HepG2 (cell line): Measurements from ENCODE around the gene UBL5. TPM values are rescaled to one million over a fixed set of nuclear protein-coding genes. Genes with fewer than 3 reads are reported as not detected.

ENCODE experiments used
- FIP1L1 ChIP-seq: fragments of 200-400 bp; formaldehyde crosslinking; IDR thresholded peaks from 2 replicates; pipeline ENCODE4 v1.6.1; 2018; ENCODE audit warnings: low read depth, mild to moderate bottlenecking, low read length, moderate library complexity, borderline replicate concordance; ENCODE audit not compliant: insufficient read depth
- HDAC1 ChIP-seq: sonication (generic); formaldehyde crosslinking; IDR thresholded peaks from 2 replicates; pipeline ENCODE4 v1.5.1; 2020; ENCODE audit warnings: mild to moderate bottlenecking, missing genetic modification reagents
- IKZF4 ChIP-seq: sonication (generic); formaldehyde crosslinking; IDR thresholded peaks from 2 replicates; pipeline ENCODE4 v1.5.1; 2020; ENCODE audit warnings: borderline replicate concordance, mild to moderate bottlenecking, low read depth, missing genetic modification reagents; ENCODE audit errors: not compliant biosample characterization
- KDM5A ChIP-seq: fragments of 200-600 bp; sonication (generic); IDR thresholded peaks from 2 replicates; pipeline ENCODE4 v1.7.0; 2018; ENCODE audit warnings: antibody characterized with exemption, mild to moderate bottlenecking, low read length, borderline replicate concordance
- MXI1 ChIP-seq: IDR thresholded peaks from 3 replicates; pipeline ENCODE4 v1.6.1; 2012; ENCODE audit warnings: low read depth, low read length, inconsistent platforms, borderline replicate concordance
- ZBTB38 ChIP-seq: sonication (generic); formaldehyde crosslinking; IDR thresholded peaks from 2 replicates; pipeline ENCODE4 v1.5.1; 2020; ENCODE audit warnings: mild to moderate bottlenecking, missing genetic modification reagents
- ZFYVE20 ChIP-seq: sonication (generic); formaldehyde crosslinking; IDR thresholded peaks from 2 replicates; pipeline ENCODE4 v1.8.0; 2023; ENCODE audit warnings: low read depth, mild to moderate bottlenecking, moderate library complexity, missing genetic modification reagents, borderline replicate concordance
- ZNF589 ChIP-seq: sonication (generic); formaldehyde crosslinking; conservative IDR thresholded peaks from 2 replicates; pipeline ENCODE4 v1.8.0; 2022; ENCODE audit warnings: mild to moderate bottlenecking, moderate library complexity, missing genetic modification reagents
- ZNF879 ChIP-seq: sonication (generic); formaldehyde crosslinking; IDR thresholded peaks from 2 replicates; pipeline ENCODE4 v1.8.1; 2023; ENCODE audit warnings: missing genetic modification reagents
- polyA plus RNA-seq, 8 experiments: library from polyadenylated mRNA; depleted of rRNA in 3 of 8; stranded (reverse) in 7 of 8; unstranded in 1 of 8; fragments of >200 nt; fragmentation: Illumina TruSeq in 4 of 8; extraction: Trizol in 4 of 8; gene quantifications; 2 replicates each; pipeline versions ENCODE4 v1.2.1 to v1.2.3, GENCODE V29; 2011 to 2016; ENCODE audit warnings: low read depth in 4 of 8, missing spikeins in 1 of 8, mixed read lengths in 1 of 8; ENCODE audit not compliant: insufficient read depth in 1 of 8
- total RNA-seq, 5 experiments: library from RNA; depleted of rRNA; stranded (reverse); fragments of >200 nt; fragmentation: Illumina TruSeq; extraction: Trizol; gene quantifications; 2 replicates each; pipeline ENCODE4 v1.2.3, GENCODE V29; 2016; ENCODE audit warnings: low read depth in 1 of 5
- TF ChIP-seq, protein P1 (sequence below), 2 experiments: sonication (generic) in 1 of 2; formaldehyde crosslinking in 1 of 2; IDR thresholded peaks; 2 replicates each; pipeline versions ENCODE4 v1.4.0 to v1.6.1; 2016 to 2020; ENCODE audit warnings: borderline replicate concordance in 1 of 2, low read depth in 1 of 2, mild to moderate bottlenecking in 1 of 2, missing genetic modification reagents in 1 of 2
- TF ChIP-seq, protein P2 (sequence below): sonication (generic); formaldehyde crosslinking; IDR thresholded peaks from 2 replicates; pipeline ENCODE4 v1.9.0; 2022; ENCODE audit warnings: missing genetic modification reagents, mild to moderate bottlenecking, borderline replicate concordance
- TF ChIP-seq, protein P3 (sequence below): sonication (generic); formaldehyde crosslinking; IDR thresholded peaks from one replicate; pipeline ENCODE4 v1.5.1; 2020; ENCODE audit warnings: mild to moderate bottlenecking, missing genetic modification reagents; ENCODE audit errors: not compliant biosample characterization

The UBL5 gene
- total and polyA plus RNA-seq, 2 of the 13 experiments (the other 11 are each of a cell fraction or from before 2014, with no cell fraction given), result 373 to 487 TPM

DNA sequence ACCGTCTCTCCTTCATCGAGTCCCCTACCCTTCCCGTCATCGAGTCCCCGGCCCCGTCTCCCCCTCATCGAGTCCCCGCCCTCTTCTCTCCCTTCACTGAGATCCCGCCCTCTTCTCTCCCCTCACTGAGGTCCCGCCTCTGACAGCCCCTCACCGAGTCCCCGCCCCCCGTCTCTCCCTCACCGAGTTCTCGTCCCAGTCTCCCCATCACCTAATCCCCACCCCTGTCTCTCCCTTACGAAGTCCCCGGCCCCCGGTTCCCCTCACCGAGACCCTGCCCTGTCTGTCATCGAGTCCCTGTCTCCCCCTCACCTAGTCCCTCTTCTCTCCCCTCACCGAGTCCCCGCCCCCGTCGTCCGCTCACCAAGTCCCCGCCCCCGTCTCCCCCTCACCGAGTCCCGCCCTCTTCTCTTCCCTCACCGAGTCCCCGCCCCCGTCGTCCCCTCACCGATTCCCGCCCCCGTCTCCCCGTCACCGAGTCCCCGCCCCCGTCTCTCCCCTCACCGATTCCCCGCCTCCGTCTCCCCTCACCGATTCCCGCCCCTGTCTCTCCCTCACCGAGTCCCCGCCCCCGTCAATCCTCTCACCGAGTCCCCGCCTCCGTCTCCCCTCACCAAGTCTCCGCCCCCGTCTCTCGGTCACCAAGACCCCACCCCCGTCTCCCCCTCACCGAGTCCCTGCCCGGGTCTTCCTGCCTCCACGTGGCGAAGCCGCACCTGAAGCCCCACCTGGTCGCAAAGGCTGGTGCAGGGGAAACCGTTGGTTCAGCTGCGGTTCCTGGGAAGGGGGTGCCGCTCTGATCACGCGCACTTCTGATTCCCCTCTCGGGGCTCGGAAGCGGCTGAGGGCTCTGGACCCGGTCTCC, 35.3 kb upstream of the UBL5 start (continued):
- TF ChIP-seq, protein P1, sequence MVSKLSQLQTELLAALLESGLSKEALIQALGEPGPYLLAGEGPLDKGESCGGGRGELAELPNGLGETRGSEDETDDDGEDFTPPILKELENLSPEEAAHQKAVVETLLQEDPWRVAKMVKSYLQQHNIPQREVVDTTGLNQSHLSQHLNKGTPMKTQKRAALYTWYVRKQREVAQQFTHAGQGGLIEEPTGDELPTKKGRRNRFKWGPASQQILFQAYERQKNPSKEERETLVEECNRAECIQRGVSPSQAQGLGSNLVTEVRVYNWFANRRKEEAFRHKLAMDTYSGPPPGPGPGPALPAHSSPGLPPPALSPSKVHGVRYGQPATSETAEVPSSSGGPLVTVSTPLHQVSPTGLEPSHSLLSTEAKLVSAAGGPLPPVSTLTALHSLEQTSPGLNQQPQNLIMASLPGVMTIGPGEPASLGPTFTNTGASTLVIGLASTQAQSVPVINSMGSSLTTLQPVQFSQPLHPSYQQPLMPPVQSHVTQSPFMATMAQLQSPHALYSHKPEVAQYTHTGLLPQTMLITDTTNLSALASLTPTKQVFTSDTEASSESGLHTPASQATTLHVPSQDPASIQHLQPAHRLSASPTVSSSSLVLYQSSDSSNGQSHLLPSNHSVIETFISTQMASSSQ (IDR thresholded peaks at IDR 0.05; ENCODE audit: low read depth), result no peak
- TF ChIP-seq, protein P1 (CRISPR knock-in tag; IDR thresholded peaks at IDR 0.05; ENCODE audit: borderline replicate concordance), result no peak
- TF ChIP-seq ZFYVE20 (CRISPR knock-in tag) (no peak), IKZF4 (CRISPR knock-in tag) (no peak), FIP1L1 (no peak), KDM5A (peak; percentile 37; the same call in 1 of the 2 replicates), HDAC1 (CRISPR knock-in tag) (peak; percentile 48; the same call in 1 of the 2 replicates), ZNF589 (CRISPR knock-in tag) (no peak), ZNF879 (CRISPR knock-in tag) (no peak), ZBTB38 (CRISPR knock-in tag) (no peak; the same call in 1 of the 2 replicates), MXI1 (peak; percentile 61; the same call in 1 of the 3 replicates)
- TF ChIP-seq, protein P2, sequence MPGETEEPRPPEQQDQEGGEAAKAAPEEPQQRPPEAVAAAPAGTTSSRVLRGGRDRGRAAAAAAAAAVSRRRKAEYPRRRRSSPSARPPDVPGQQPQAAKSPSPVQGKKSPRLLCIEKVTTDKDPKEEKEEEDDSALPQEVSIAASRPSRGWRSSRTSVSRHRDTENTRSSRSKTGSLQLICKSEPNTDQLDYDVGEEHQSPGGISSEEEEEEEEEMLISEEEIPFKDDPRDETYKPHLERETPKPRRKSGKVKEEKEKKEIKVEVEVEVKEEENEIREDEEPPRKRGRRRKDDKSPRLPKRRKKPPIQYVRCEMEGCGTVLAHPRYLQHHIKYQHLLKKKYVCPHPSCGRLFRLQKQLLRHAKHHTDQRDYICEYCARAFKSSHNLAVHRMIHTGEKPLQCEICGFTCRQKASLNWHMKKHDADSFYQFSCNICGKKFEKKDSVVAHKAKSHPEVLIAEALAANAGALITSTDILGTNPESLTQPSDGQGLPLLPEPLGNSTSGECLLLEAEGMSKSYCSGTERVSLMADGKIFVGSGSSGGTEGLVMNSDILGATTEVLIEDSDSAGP (CRISPR knock-in tag), result 0 out of 2 replicates have a peak, but pooled peaks have one; percentile 42
- TF ChIP-seq, protein P3, sequence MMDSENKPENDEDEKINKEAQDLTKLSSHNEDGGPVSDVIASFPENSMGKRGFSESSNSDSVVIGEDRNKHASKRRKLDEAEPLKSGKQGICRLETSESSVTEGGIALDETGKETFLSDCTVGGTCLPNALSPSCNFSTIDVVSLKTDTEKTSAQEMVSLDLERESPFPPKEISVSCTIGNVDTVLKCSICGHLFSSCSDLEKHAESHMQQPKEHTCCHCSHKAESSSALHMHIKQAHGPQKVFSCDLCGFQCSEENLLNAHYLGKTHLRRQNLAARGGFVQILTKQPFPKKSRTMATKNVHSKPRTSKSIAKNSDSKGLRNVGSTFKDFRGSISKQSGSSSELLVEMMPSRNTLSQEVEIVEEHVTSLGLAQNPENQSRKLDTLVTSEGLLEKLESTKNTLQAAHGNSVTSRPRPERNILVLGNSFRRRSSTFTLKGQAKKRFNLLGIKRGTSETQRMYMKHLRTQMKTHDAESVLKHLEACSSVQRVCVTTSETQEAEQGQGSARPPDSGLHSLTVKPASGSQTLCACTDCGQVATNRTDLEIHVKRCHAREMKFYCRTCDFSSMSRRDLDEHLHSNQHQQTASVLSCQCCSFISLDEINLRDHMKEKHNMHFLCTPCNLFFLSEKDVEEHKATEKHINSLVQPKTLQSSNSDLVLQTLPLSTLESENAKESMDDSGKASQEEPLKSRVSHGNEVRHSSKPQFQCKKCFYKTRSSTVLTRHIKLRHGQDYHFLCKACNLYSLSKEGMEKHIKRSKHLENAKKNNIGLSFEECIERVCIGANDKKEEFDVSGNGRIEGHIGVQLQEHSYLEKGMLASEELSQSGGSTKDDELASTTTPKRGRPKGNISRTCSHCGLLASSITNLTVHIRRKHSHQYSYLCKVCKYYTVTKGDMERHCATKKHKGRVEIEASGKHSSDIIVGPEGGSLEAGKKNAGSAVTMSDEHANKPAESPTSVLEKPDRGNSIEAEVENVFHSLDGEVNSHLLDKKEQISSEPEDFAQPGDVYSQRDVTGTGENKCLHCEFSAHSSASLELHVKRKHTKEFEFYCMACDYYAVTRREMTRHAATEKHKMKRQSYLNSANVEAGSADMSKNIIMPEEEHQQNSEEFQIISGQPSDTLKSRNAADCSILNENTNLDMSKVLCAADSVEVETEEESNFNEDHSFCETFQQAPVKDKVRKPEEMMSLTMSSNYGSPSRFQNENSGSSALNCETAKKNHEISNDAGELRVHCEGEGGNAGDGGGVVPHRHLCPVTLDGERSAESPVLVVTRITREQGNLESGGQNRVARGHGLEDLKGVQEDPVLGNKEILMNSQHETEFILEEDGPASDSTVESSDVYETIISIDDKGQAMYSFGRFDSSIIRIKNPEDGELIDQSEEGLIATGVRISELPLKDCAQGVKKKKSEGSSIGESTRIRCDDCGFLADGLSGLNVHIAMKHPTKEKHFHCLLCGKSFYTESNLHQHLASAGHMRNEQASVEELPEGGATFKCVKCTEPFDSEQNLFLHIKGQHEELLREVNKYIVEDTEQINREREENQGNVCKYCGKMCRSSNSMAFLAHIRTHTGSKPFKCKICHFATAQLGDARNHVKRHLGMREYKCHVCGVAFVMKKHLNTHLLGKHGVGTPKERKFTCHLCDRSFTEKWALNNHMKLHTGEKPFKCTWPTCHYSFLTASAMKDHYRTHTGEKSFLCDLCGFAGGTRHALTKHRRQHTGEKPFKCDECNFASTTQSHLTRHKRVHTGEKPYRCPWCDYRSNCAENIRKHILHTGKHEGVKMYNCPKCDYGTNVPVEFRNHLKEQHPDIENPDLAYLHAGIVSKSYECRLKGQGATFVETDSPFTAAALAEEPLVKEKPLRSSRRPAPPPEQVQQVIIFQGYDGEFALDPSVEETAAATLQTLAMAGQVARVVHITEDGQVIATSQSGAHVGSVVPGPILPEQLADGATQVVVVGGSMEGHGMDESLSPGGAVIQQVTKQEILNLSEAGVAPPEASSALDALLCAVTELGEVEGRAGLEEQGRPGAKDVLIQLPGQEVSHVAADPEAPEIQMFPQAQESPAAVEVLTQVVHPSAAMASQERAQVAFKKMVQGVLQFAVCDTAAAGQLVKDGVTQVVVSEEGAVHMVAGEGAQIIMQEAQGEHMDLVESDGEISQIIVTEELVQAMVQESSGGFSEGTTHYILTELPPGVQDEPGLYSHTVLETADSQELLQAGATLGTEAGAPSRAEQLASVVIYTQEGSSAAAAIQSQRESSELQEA, result no peak
- TF ChIP-seq, all 625 proteins: peak for 14
